ENCODE results near the gene KRT85.
"Not testable (repeated sequence)": the region's sequence is repeated elsewhere in the genome, so short reads cannot be mapped to it uniquely, and the experiment has no call there.

The KRT85 gene

DNA sequence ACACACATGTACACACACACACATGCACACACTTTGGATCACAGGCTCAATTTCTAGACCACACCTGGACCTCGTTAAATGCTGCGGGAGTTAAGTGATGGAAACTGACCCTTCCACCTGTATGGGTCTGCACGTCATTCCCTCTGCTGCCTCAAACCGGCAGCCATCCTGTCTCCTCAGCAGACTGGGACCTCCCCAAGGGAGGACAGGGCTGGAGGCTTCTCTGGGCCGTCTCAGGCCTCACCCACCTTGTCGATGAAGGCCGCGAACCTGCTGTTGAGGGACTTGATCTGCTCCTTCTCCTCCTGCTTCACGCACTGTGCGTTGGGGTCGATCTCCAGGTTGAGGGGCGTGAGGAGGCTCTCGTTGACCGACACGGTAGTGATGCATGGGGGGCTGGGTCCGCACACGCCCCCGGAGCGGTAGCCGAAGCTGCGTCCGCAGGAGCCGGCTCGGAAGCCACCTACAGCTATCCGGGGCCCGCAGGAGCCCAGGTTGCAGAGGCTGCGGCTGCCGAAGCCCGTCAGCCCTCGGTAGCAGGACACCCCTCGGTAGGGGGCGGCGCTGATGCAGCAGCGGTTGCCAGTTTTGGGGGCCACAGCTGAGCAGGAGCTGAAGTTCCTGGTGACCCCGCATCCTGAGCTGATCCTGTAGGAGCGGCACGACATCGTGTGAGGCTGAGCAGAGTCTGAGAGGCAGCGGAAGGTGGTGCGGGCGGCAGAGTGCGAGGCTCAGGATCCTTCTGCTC, at the start of gene KRT85:
Gene KRT85, minus strand, starts transcription at position 744 of the 748 bp plus-strand sequence. Its CDS starts 76 bp downstream, at position 668.
- no peaks in the 10 kb centered on the region for H3K36me3 ChIP-seq (ENCODE audit: control insufficient read depth, insufficient read depth, low read length)
- no peaks in the 10 kb centered on the region for H3K9me3 ChIP-seq (ENCODE audit: control insufficient read depth, insufficient read depth, low read length)
- no peaks in the 10 kb centered on the region for H3K4me1 ChIP-seq (ENCODE audit: control insufficient read depth, insufficient read depth, low read length)
- no peaks in the 10 kb centered on the region for H3K27me3 ChIP-seq (ENCODE audit: control insufficient read depth, insufficient read depth, low read length)
- H3K9ac ChIP-seq (ENCODE audit: low read depth, low read length), result no peak within 1 kb of the TSS
- no peak within 1 kb of the TSS for H3K4me3 ChIP-seq (ENCODE audit: low read depth, low read length)

DNA sequence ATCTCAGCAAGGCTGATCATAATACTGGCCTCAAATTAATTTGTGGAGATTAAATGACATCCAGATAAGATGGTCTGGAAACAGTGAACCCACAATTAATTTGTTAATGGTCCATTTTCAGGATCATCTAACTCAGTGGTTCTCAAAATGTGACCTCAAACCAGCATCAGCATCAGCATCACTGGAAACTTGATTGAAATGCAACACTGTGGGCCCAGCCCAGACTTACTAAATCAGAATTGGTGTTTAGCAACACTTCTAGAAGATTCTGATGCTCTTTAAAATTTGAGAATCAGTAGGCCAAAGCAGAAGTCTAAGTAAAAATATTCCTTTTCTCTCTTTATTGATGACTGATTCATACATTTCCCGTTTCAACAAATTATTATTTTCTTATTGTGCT, 49.5 kb upstream of the KRT85 start:
- no peaks in the 10 kb centered on the region for H3K4me1 ChIP-seq (ENCODE audit: control insufficient read depth, insufficient read depth, low read length)
- no peaks in the 10 kb centered on the region for H3K27me3 ChIP-seq (ENCODE audit: control insufficient read depth, insufficient read depth, low read length)
- no peak overlapping the region for H3K9ac ChIP-seq (ENCODE audit: low read depth, low read length)
- no peaks in the 10 kb centered on the region for H3K36me3 ChIP-seq (ENCODE audit: control insufficient read depth, insufficient read depth, low read length)
- H3K4me3 ChIP-seq (ENCODE audit: low read depth, low read length), result no peak overlapping the region
- no peaks in the 10 kb centered on the region for H3K9me3 ChIP-seq (ENCODE audit: control insufficient read depth, insufficient read depth, low read length)

DNA sequence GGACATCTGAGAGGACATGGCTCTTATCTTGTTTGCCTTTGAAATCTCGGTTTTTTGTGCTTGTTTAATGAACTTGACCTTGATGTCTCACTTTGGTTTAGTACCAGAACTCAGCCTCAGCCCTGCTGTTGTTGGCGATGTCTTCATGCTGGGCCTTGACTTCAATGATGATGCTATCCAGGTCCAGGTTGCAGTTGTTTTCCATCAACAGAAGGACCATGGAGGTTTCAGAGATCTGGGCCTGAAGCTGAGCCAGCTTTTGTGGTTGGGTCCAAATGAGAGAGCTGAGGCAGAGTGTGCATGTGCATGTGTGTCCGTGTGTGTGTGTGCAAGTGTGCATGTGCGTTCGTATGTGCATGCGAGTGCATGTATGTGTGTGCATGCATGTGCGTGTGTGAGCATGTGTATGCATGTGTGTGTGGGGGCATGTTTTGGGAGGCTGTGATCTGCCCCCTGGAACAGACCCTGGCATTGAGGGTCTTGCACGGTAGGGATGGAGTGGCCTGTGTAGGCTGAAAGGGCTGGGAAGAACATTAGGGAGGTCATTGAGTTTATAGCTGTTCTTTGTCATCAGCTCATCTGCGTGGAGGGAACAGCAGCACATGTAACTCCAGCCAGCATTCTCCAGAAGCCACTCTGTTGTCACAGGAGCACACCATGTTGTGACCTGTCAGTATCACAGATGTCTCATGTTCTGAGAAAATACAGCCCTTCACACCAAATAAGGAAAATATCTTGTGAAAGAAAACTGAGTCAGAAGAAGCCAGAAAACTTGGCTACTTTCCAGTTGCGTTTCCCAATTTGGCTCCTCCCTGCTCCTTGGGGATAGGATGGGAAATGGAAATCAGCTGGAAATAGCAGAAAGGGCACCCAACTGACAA, 48.8 kb upstream of the KRT85 start:
- H3K9ac ChIP-seq (ENCODE audit: low read depth, low read length), result no peak overlapping the region
- no peaks in the 10 kb centered on the region for H3K4me1 ChIP-seq (ENCODE audit: control insufficient read depth, insufficient read depth, low read length)
- H3K9me3 ChIP-seq (ENCODE audit: control insufficient read depth, insufficient read depth, low read length), result no peaks in the 10 kb centered on the region
- H3K36me3 ChIP-seq (ENCODE audit: control insufficient read depth, insufficient read depth, low read length), result no peaks in the 10 kb centered on the region
- H3K27me3 ChIP-seq (ENCODE audit: control insufficient read depth, insufficient read depth, low read length), result no peaks in the 10 kb centered on the region
- H3K4me3 ChIP-seq (ENCODE audit: low read depth, low read length), result no peak overlapping the region

DNA sequence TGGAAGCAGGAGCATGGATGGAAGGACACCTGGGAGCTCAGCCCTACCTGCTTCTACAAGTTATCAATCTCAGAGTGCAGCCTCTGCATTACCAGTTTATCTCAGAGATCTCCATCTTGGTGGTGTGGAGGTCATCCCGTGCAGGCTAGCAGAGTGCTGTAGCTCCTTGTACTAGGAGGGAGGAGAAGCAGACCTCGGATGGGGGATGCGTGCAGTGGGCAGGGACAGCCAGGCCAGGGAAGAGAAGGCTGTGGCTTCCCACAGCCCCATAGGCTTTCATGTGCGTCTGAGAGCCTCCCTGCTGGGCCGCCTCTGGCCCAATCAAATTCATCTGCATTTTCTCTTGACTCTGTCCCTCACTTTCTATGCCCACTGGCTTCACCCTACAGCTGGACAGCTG, 47.7 kb upstream of the KRT85 start:
- H3K36me3 ChIP-seq (ENCODE audit: control insufficient read depth, insufficient read depth, low read length), result no peaks in the 10 kb centered on the region
- H3K9ac ChIP-seq (ENCODE audit: low read depth, low read length), result no peak overlapping the region
- no peak overlapping the region for H3K4me3 ChIP-seq (ENCODE audit: low read depth, low read length)
- no peaks in the 10 kb centered on the region for H3K9me3 ChIP-seq (ENCODE audit: control insufficient read depth, insufficient read depth, low read length)
- H3K4me1 ChIP-seq (ENCODE audit: control insufficient read depth, insufficient read depth, low read length), result no peaks in the 10 kb centered on the region
- H3K27me3 ChIP-seq (ENCODE audit: control insufficient read depth, insufficient read depth, low read length), result no peaks in the 10 kb centered on the region

DNA sequence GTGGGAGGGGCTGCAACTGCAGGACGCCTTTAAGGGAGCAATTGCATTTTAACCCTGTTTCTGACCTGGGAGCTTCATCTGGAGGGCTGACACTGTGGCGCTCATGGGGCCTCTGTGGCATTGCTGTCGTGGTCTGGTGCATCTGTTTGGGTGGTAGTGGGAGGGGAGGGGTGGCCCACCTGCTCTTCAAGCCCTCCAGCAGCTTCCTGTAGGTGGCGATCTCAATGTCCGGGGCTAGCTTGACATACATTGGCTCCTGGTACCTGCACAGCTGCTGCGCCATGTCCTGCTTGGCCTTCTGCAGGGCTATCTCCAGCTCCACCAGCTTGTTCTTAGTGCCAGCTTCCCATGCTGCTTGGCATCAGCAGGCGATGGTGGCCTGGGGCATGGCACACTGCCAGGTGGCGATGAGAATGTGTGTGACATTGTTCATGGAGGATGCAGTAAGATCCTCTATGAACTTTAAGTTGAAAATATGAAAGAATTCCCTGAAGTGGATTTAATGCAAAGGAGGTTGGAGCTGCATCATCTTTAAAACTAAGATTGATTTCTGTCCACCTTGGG, 46.6 kb upstream of the KRT85 start:
- H3K9me3 ChIP-seq (ENCODE audit: control insufficient read depth, insufficient read depth, low read length), result no peaks in the 10 kb centered on the region
- no peaks in the 10 kb centered on the region for H3K36me3 ChIP-seq (ENCODE audit: control insufficient read depth, insufficient read depth, low read length)
- H3K4me1 ChIP-seq (ENCODE audit: control insufficient read depth, insufficient read depth, low read length), result no peaks in the 10 kb centered on the region

DNA sequence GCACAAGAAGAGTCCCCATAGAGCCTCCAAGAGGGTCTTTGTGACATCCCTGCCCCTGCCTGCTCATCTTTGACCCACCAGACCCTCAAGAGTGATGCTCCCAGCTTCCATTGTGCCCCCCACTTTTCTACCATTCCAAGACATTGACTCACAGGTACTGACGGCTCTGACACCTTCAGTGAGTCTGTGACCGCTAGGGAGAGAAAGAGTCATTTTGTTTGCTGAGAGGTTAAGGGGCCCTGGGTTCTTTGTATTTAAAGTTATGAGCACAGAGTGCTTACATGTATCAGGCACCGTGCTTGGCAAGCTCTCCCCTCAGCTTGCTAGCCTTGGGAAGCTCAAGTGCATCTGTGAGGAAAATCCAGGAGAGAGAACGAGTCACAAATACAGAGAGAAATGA, 45.9 kb upstream of the KRT85 start:
- Histone ChIP-seq H3K4me3 (ENCODE audit: low read depth, low read length) (no peak overlapping the region), H3K9me3 (ENCODE audit: control insufficient read depth, insufficient read depth, low read length) (no peaks in the 10 kb centered on the region)

More for the DNA sequence above, 46.6 kb upstream of the KRT85 start:
- no peak overlapping the region for H3K9ac ChIP-seq (ENCODE audit: low read depth, low read length)
- no peak overlapping the region for H3K4me3 ChIP-seq (ENCODE audit: low read depth, low read length)
- no peaks in the 10 kb centered on the region for H3K27me3 ChIP-seq (ENCODE audit: control insufficient read depth, insufficient read depth, low read length)

DNA sequence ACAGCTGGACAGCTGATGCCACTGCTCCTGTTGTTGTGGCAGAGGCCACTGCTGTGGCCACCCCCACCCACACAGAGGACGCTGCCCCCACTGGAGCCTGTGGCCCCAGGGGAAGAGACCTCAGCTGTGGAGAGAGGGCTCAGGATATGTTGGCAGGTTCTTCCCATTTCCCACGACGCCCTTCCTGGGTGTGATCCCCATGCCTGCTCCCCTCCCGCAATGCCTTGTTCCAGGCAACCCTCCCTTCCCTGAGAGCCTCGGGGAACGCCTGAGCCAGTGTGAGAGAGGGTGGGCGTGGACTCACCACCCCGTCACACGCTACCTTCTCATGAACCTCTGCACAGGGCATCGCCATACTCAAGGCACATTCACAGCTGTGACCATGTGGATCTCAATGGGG, 44.5 kb upstream of the KRT85 start:
- no peaks in the 10 kb centered on the region for H3K4me1 ChIP-seq (ENCODE audit: control insufficient read depth, insufficient read depth, low read length)
- no peaks in the 10 kb centered on the region for H3K36me3 ChIP-seq (ENCODE audit: control insufficient read depth, insufficient read depth, low read length)
- no peaks in the 10 kb centered on the region for H3K9me3 ChIP-seq (ENCODE audit: control insufficient read depth, insufficient read depth, low read length)
- no peak overlapping the region for H3K4me3 ChIP-seq (ENCODE audit: low read depth, low read length)
- no peak overlapping the region for H3K9ac ChIP-seq (ENCODE audit: low read depth, low read length)
- H3K27me3 ChIP-seq (ENCODE audit: control insufficient read depth, insufficient read depth, low read length), result no peaks in the 10 kb centered on the region

More for the DNA sequence above, 45.9 kb upstream of the KRT85 start:
- H3K27me3 ChIP-seq (ENCODE audit: control insufficient read depth, insufficient read depth, low read length), result no peaks in the 10 kb centered on the region
- H3K36me3 ChIP-seq (ENCODE audit: control insufficient read depth, insufficient read depth, low read length), result no peaks in the 10 kb centered on the region
- no peak overlapping the region for H3K9ac ChIP-seq (ENCODE audit: low read depth, low read length)
- no peaks in the 10 kb centered on the region for H3K4me1 ChIP-seq (ENCODE audit: control insufficient read depth, insufficient read depth, low read length)

DNA sequence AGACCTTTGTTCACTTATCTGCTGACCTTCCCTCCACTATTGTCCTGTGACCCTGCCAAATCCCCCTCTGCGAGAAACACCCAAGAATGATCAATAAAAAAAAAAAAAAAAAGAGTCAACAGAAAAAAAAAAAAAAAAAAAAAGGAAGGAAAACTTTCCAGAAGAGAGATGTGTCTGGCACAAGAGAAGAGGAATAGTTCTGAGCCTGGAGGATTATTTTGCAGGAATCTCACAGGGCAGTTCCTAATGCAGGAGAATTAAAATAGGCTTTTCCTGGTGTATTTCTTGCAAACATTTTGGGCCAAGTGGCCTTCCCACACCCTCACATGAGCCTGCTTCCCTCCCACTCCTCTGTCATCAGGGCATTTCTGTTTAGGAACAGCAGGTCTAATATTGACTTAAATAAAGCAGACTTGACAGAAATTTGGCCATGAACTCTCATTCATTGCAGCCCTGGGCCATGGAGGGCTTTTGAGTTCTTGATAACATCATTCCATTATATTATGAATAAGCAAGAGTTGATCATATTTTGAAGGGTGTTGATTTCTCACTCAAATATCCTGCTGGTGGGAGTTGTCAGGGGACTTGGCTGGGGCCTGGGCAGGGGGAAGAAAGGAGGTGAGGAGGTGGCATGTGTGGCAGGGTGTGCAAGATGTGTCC, 43.4 kb upstream of the KRT85 start:
- not testable (repeated sequence) for H3K4me1 ChIP-seq (ENCODE audit: control insufficient read depth, insufficient read depth, low read length); H3K9me3 ChIP-seq (ENCODE audit: control insufficient read depth, insufficient read depth, low read length); H3K4me3 ChIP-seq (ENCODE audit: low read depth, low read length); H3K9ac ChIP-seq (ENCODE audit: low read depth, low read length); H3K36me3 ChIP-seq (ENCODE audit: control insufficient read depth, insufficient read depth, low read length); H3K27me3 ChIP-seq (ENCODE audit: control insufficient read depth, insufficient read depth, low read length)

DNA sequence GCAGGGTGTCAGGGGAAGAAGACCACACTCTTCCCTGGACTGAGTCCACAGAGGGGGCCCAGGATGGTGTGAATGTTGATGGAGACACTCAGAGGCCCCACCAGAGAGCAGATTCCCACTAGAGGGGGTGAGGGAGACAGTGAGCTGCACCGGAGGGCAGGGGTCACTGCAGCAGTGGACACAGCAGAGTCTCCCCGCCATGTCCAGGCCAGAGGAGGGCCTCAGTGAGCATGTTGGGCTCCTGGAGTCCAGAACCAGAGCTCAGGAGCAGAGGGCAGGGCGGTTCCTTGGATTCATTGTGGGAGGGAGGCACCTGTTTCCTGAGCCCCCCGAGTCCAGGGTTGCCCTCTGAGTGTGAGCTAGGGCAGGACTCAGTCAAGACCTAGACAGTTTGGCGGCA, 40.6 kb upstream of the KRT85 start:
- Histone ChIP-seq H3K27me3 (ENCODE audit: control insufficient read depth, insufficient read depth, low read length) (no peaks in the 10 kb centered on the region), H3K9ac (ENCODE audit: low read depth, low read length) (no peak overlapping the region), H3K9me3 (ENCODE audit: control insufficient read depth, insufficient read depth, low read length) (no peaks in the 10 kb centered on the region), H3K4me3 (ENCODE audit: low read depth, low read length) (no peak overlapping the region), H3K4me1 (ENCODE audit: control insufficient read depth, insufficient read depth, low read length) (no peaks in the 10 kb centered on the region), H3K36me3 (ENCODE audit: control insufficient read depth, insufficient read depth, low read length) (no peaks in the 10 kb centered on the region)

DNA sequence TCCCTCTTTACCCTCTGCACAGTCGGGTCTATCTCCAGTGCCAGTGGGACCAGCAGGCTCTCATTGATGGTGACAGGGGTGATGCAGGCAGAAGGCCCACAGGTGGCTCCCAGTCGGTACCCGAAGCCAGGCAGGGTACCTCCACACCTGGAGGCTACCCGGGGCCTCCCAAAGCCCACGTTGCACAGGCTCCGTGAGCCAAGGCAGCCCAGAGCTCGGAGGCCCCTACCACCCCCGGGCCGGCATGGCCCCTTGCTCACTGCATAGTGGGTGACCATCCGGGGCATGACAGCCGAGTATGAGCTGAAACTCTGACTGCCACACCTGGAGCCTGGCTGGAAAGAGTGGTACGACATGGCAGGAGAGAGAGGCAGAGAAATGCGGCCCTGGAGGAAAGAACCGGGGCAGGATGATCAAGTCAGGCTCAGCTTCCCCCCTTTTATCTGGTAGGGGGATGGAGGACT, 38.7 kb upstream of the KRT85 start, which contains the start of gene KRT82:
Gene KRT82, minus strand, starts transcription at position 414 of the 464 bp plus-strand sequence. Its CDS starts 58 bp downstream, at position 356.
- Histone ChIP-seq H3K36me3 (ENCODE audit: control insufficient read depth, insufficient read depth, low read length) (no peaks in the 10 kb centered on the region), H3K4me3 (ENCODE audit: low read depth, low read length) (no peak within 1 kb of the TSS), H3K4me1 (ENCODE audit: control insufficient read depth, insufficient read depth, low read length) (no peaks in the 10 kb centered on the region), H3K27me3 (ENCODE audit: control insufficient read depth, insufficient read depth, low read length) (no peaks in the 10 kb centered on the region), H3K9ac (ENCODE audit: low read depth, low read length) (no peak within 1 kb of the TSS), H3K9me3 (ENCODE audit: control insufficient read depth, insufficient read depth, low read length) (no peaks in the 10 kb centered on the region)

DNA sequence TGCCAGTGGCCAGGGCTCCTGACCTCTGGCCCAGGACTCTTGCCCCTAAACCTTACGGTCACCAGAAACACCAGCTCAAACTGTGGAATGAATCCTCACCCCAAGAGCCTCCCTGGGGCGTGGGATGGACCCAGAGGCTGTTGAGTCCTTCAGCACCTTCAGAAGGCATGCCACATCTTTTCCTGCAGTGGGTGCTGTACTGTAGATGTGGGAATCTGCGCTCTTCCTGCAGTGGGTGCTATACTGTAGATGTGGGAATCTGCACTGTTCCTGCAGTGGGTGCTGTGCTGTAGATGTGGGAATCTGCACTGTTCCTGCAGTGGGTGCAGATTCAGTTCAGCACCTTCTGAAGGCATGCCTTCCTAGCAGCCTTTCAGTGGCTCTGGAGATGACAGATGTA, 37.7 kb upstream of the KRT85 start:
- Histone ChIP-seq H3K4me1 (ENCODE audit: control insufficient read depth, insufficient read depth, low read length) (no peaks in the 10 kb centered on the region), H3K36me3 (ENCODE audit: control insufficient read depth, insufficient read depth, low read length) (no peaks in the 10 kb centered on the region), H3K27me3 (ENCODE audit: control insufficient read depth, insufficient read depth, low read length) (no peaks in the 10 kb centered on the region), H3K9me3 (ENCODE audit: control insufficient read depth, insufficient read depth, low read length) (no peaks in the 10 kb centered on the region), H3K4me3 (ENCODE audit: low read depth, low read length) (no peak overlapping the region), H3K9ac (ENCODE audit: low read depth, low read length) (no peak overlapping the region)
